ENCODE measurements around the gene RSRP1. TPM values are rescaled to one million over a fixed set of nuclear protein-coding genes. Genes with fewer than 3 reads are reported as not detected.

The RSRP1 gene
- total RNA-seq, 1 experiment from 2014 or later: 50.6 TPM

- no peak for DNase-seq (ENCODE audit: low read depth)
Observed at GRCh38 chr1:25193229-25193628, 54.0 kb downstream of the RSRP1 start.

Other genes starting within 250 kb of the RSRP1 start
- 58.2 and 95.6 TPM in 2 replicates for gene SYF2, start 15.0 kb downstream of the RSRP1 start, total RNA-seq (2014; rRNA removed; shearing (Covaris generic))
- gene RHD, start 25.1 kb upstream of the RSRP1 start, total RNA-seq (2014; rRNA removed; shearing (Covaris generic)): not detected in 2 replicates
- 102 and 104 TPM in 2 replicates for gene TMEM50A, start 90.9 kb upstream of the RSRP1 start, total RNA-seq (2014; rRNA removed; shearing (Covaris generic))
- gene RHCE, start 173.4 kb upstream of the RSRP1 start, total RNA-seq (2014; rRNA removed; shearing (Covaris generic)): 0.23 and 0.65 TPM in 2 replicates
- 12.7 and 15.9 TPM in 2 replicates for gene MACO1, start 183.4 kb upstream of the RSRP1 start, total RNA-seq (2014; rRNA removed; shearing (Covaris generic))

Data from Daoy (cell line).